Naive thymus-derived CD4-positive, alpha-beta T cell (primary cell): ENCODE results near the gene SPG7. TPM values are rescaled to one million over a fixed set of nuclear protein-coding genes. Genes with fewer than 3 reads are reported as not detected.

ENCODE experiments used
- ATAC-seq: fragments of 150-1000 bp; cut with Tn5 transposase; 2 replicates; pipeline ENCODE4 v1.10.0; 2021; ENCODE audit warnings: mild to moderate bottlenecking, moderate library complexity
- CTCF ChIA-PET: fragments of 350-600 bp; sonication (Branson Sonifier 250); formaldehyde crosslinking; loops from one replicate; lab custom pipeline; 2021; ENCODE audit warnings: antibody characterized with exemption; lab: Charles Lee
- POLR2A ChIA-PET: fragments of 350-600 bp; sonication (Branson Sonifier 250); formaldehyde crosslinking; loops from one replicate; lab custom pipeline; 2021; ENCODE audit warnings: antibody characterized with exemption, inconsistent platforms; lab: Charles Lee
- DNase-seq, 9 donors: peaks; one replicate each; pipeline versions ENCODE4 v3.0.0 to v3.0.0-alpha.2; 2020 to 2022; ENCODE audit warnings: mixed read lengths in 1 of 9
- H3K27ac ChIP-seq: one replicate; pipeline ENCODE4 v1.7.0; 2013; ENCODE audit warnings: mild to moderate bottlenecking, low read depth, low read length, moderate library complexity
- H3K27me3 ChIP-seq, 2 donors: one replicate each; pipeline ENCODE4 v1.7.0; 2013; ENCODE audit warnings: low read length in 2 of 2, mild to moderate bottlenecking in 2 of 2, moderate library complexity in 2 of 2; ENCODE audit not compliant: control insufficient read depth in 2 of 2, insufficient read depth in 2 of 2
- H3K36me3 ChIP-seq, 3 experiments: 1 replicate in 2 of 3; 2 replicates in 1 of 3; pipeline ENCODE4 v1.7.0; 2013; ENCODE audit warnings: low read length in 3 of 3, mild to moderate bottlenecking in 3 of 3, moderate library complexity in 1 of 3; ENCODE audit not compliant: insufficient read depth in 3 of 3, control insufficient read depth in 2 of 3
- H3K4me1 ChIP-seq, 2 donors: one replicate each; pipeline ENCODE4 v1.7.0; 2013; ENCODE audit warnings: low read length in 2 of 2, mild to moderate bottlenecking in 2 of 2, moderate library complexity in 1 of 2; ENCODE audit not compliant: control insufficient read depth in 2 of 2, insufficient read depth in 2 of 2
- H3K4me3 ChIP-seq: 2 replicates; pipeline ENCODE4 v1.7.0; 2013; ENCODE audit warnings: mild to moderate bottlenecking, low read length
- H3K9me3 ChIP-seq, 3 experiments: 1 replicate in 2 of 3; 2 replicates in 1 of 3; pipeline ENCODE4 v1.7.0; 2013; ENCODE audit warnings: low read length in 3 of 3; ENCODE audit not compliant: control insufficient read depth in 2 of 3
- H3K27ac Mint-ChIP-seq, 9 donors: one replicate each; pipeline ENCODE4 v1.8.0; 2020 to 2022; ENCODE audit warnings: mixed read lengths in 9 of 9, mild to moderate bottlenecking in 8 of 9, moderate library complexity in 5 of 9, inconsistent platforms in 2 of 9
- H3K27me3 Mint-ChIP-seq, 5 donors: one replicate each; pipeline ENCODE4 v1.8.0; 2021 to 2022; ENCODE audit warnings: mixed read lengths in 5 of 5, mild to moderate bottlenecking in 1 of 5
- H3K36me3 Mint-ChIP-seq, 5 donors: one replicate each; pipeline ENCODE4 v1.8.0; 2020 to 2022; ENCODE audit warnings: mixed read lengths in 5 of 5, mild to moderate bottlenecking in 3 of 5, inconsistent platforms in 1 of 5
- H3K4me1 Mint-ChIP-seq, 7 donors: one replicate each; pipeline ENCODE4 v1.8.0; 2020 to 2022; ENCODE audit warnings: mixed read lengths in 7 of 7, mild to moderate bottlenecking in 3 of 7, inconsistent platforms in 1 of 7
- H3K4me3 Mint-ChIP-seq, 10 donors: one replicate each; pipeline ENCODE4 v1.8.0; 2020 to 2022; ENCODE audit warnings: mild to moderate bottlenecking in 10 of 10, mixed read lengths in 10 of 10, moderate library complexity in 6 of 10, inconsistent platforms in 2 of 10
- H3K9me3 Mint-ChIP-seq, 11 donors: one replicate each; pipeline ENCODE4 v1.8.0; 2020 to 2022; ENCODE audit warnings: mixed read lengths in 11 of 11, mild to moderate bottlenecking in 4 of 11, inconsistent platforms in 1 of 11, moderate library complexity in 1 of 11
- intact Hi-C, 2 donors: fragments of 100-400 bp; cut with micrococcal nuclease; formaldehyde crosslinking; loops; one replicate each; pipeline ENCODE4 v1.15.1; 2023
- polyA plus RNA-seq, 2 donors: library from polyadenylated mRNA; unstranded; fragments of 300-500 nt; fragmentation: Illumina TruSeq; gene quantifications; one replicate each; pipeline ENCODE4 v1.2.3, GENCODE V29; 2021
- total RNA-seq, 6 experiments: library from RNA in 5 of 6; stranded (reverse) in 5 of 6; gene quantifications; 1 replicate in 5 of 6; 2 replicates in 1 of 6; pipeline ENCODE4 v1.2.3 and lab custom pipeline; 2021 to 2026

Gene SPG7
- total and polyA plus RNA-seq, 7 experiments from 2014 or later: 48.6 to 181 (median 151) TPM

DNA sequence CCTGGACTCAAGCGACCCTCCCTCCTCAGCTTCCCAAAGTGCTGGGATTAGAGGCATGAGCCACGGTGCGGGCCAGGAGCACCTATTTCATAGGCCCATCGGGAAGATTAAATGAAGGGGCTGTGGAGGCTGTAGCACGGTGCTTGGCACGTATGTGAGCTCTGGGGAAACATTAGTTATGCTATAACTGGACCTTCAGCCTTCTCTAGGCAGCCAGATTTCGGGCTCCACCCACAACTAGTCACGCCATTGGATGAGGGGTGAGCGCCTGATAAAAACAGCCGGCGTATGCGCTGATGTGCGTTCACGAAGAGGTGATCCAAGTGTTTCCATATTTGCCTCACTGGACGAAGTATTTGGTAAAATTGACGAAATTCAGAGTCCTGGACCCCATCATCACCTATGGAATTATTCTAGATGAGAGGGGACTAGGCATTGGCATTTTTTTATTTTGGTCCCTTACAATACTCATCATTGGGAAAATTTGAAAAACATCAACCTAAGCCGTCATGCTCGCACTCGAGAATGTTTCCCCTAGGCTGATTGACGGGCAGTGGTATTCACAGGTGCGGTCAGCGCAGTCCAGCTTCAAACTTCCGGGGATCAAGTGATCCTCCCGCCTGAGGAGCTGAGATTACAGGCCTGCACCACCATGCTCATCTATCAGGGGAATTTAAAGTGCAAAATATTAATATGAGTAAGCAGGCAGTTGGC, 16.1 kb upstream of the SPG7 start:
- Histone ChIP-seq H3K4me1 (peaks cover 29 to 34% of the 10 kb centered on the region in 2 donors), H3K36me3 (no peaks in the 10 kb centered on the region), H3K27ac (peak overlapping the region; percentile 90), H3K27me3 (no peaks in the 10 kb centered on the region), H3K4me3 (peak overlapping the region; percentile 92), H3K9me3 (no peaks in the 10 kb centered on the region)
- Mint-ChIP-seq H3K27ac (peak overlapping the region in 8 of 9 donors; percentile 86 to 96 (median 94)), H3K9me3 (peaks cover 0 to 5% (median 0%) of the 10 kb centered on the region in 11 donors), H3K36me3 (peaks cover 0 to 5% (median 3%) of the 10 kb centered on the region in 5 donors), H3K4me1 (peaks cover 35 to 58% (median 39%) of the 10 kb centered on the region in 7 donors), H3K4me3 (peak overlapping the region in 9 of 10 donors; percentile 35 to 91 (median 88)), H3K27me3 (peaks cover 0 to 2% (median 0%) of the 10 kb centered on the region in 5 donors)
- CTCF ChIA-PET: no interaction called here
- DNase-seq: no peak
- no peak for ATAC-seq
- POLR2A ChIA-PET: interaction anchor here (1.0 to 5.9 kb wide), 2 partner anchors 11 to 15 kb away, joined by 4 to 68 read pairs; partner anchors contain the start of gene SPG7
- intact Hi-C loops: loop anchor here (2.0 to 10.0 kb wide), 4 partner anchors 175 to 1037 kb away; partner anchors contain the start of genes SPATA2L (in 1 of the 2) and ZFPM1 (in 1 of the 2)

DNA sequence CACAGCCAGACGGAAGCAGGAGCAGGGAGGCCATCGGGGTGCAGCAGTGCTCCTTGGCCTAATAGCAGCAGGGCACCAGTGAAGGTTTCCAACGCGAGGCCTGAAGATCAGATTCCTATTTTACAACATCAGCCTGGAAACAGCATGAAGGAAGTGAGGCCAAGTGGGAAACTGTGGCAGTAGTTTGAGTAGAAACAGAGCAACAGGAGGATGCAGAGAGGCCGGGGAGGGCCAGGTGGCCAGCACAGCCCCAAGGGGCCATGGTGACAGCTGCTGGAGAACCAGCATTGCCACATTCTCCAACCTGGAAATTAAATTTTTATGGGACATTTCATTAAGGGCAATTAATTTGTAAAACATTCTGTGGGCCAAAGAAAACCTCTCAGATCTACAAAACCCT, 14.4 kb upstream of the SPG7 start:
- peaks cover 0 to 2% (median 0%) of the 10 kb centered on the region in 5 donors for H3K27me3 Mint-ChIP-seq
- DNase-seq (no peak), ATAC-seq (no peak)
- ChIA-PET POLR2A (interaction anchor here (0.9 to 1.8 kb wide), 3 partner anchors 14 to 252 kb away, joined by 3 to 11 read pairs (median 4); partner anchors contain the start of gene SPG7), CTCF (no interaction called here)
- peak overlapping the region in 4 of 10 donors; percentile 6 to 38 (median 8) for H3K4me3 Mint-ChIP-seq
- Histone ChIP-seq H3K9me3 (no peaks in the 10 kb centered on the region), H3K27ac (no peak overlapping the region), H3K27me3 (no peaks in the 10 kb centered on the region), H3K4me1 (peaks cover 13 to 19% of the 10 kb centered on the region in 2 donors), H3K36me3 (peaks cover 0 to 1% (median 0%) of the 10 kb centered on the region in 3 experiments), H3K4me3 (no peak overlapping the region)
- H3K27ac Mint-ChIP-seq: peak overlapping the region in 5 of 9 donors; percentile 20 to 82 (median 67)
- peaks cover 24 to 43% (median 29%) of the 10 kb centered on the region in 7 donors for H3K4me1 Mint-ChIP-seq
- peaks cover 0 to 5% (median 0%) of the 10 kb centered on the region in 11 donors for H3K9me3 Mint-ChIP-seq
- peaks cover 0 to 5% (median 3%) of the 10 kb centered on the region in 5 donors for H3K36me3 Mint-ChIP-seq
- intact Hi-C loops: loop anchor here (5.0 to 10.0 kb wide), 2 partner anchors 251 to 1039 kb away; partner anchors contain the start of gene ZFPM1 (in 1 of the 2)

GRCh38 chr16:89495121-89495520, 13.1 kb upstream of the SPG7 start:
- DNase-seq (no peak), ATAC-seq (no peak)
- intact Hi-C loops: loop anchor here in 1 of 2 donors (10.0 kb wide), 1 partner anchor 1040 kb away; the partner anchor contains the start of gene ZFPM1
- POLR2A ChIA-PET: interaction anchor here (0.6 to 1.8 kb wide), 3 partner anchors 8 to 86 kb away, joined by 3 to 11 read pairs (median 4); partner anchors contain the start of gene SPG7
- Histone ChIP-seq H3K4me1 (peaks cover 11 to 17% of the 10 kb centered on the region in 2 donors), H3K27ac (no peak overlapping the region), H3K9me3 (no peaks in the 10 kb centered on the region), H3K4me3 (no peak overlapping the region), H3K27me3 (no peaks in the 10 kb centered on the region), H3K36me3 (peaks cover 0 to 3% (median 0%) of the 10 kb centered on the region in 3 experiments)
- Mint-ChIP-seq H3K4me1 (peaks cover 20 to 38% (median 25%) of the 10 kb centered on the region in 7 donors), H3K27ac (peak overlapping the region in 2 of 9 donors; percentile 28 to 80), H3K9me3 (no peaks in the 10 kb centered on the region), H3K4me3 (no peak overlapping the region), H3K36me3 (peaks cover 0 to 5% (median 0%) of the 10 kb centered on the region in 5 donors), H3K27me3 (no peaks in the 10 kb centered on the region)
- CTCF ChIA-PET: interaction anchor here (1.1 kb wide), 1 partner anchor 9 kb away, joined by 3 read pairs; no protein-coding TSS in a partner anchor

DNA sequence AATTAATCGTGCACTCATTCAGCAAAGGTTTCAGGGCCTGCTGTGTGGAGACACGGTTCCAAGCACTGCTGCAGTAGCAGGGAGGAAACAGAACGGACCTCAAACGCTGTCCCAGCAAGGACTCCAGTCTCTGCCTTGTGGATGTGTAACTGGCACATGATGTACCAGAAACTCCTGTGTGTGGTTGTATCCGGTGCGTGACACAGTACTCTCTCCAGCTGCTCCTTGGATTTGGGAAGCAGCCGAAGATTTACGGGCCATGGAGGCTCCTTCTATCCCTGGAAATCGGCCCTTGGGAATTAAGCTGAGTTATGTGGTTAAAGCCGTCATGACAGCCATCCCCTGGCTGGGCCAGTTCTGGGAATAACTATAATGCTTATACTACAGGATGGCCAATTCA, 9.4 kb upstream of the SPG7 start:
- DNase-seq (no peak), ATAC-seq (no peak)
- H3K27me3 Mint-ChIP-seq: no peaks in the 10 kb centered on the region
- intact Hi-C loops: loop anchor here in 1 of 2 donors (10.0 kb wide), 1 partner anchor 1044 kb away; the partner anchor contains the start of gene ZFPM1
- Histone ChIP-seq H3K27me3 (no peaks in the 10 kb centered on the region), H3K4me3 (no peak overlapping the region), H3K4me1 (no peaks in the 10 kb centered on the region), H3K27ac (no peak overlapping the region), H3K36me3 (peaks cover 0 to 3% (median 0%) of the 10 kb centered on the region in 3 experiments), H3K9me3 (no peaks in the 10 kb centered on the region)
- H3K4me1 Mint-ChIP-seq: peaks cover under 1 to 10% (median 4%) of the 10 kb centered on the region in 7 donors
- no peaks in the 10 kb centered on the region for H3K9me3 Mint-ChIP-seq
- no peak overlapping the region for H3K4me3 Mint-ChIP-seq
- H3K27ac Mint-ChIP-seq: no peak overlapping the region
- ChIA-PET POLR2A (interaction anchor here (0.8 to 0.9 kb wide), 2 partner anchors 9 to 43 kb away, joined by 3 read pairs; no protein-coding TSS in a partner anchor), CTCF (no interaction called here)
- peaks cover 0 to 1% (median 0%) of the 10 kb centered on the region in 5 donors for H3K36me3 Mint-ChIP-seq

GRCh38 chr16:89499767-89500166, 8.4 kb upstream of the SPG7 start:
- intact Hi-C loops: loop anchor here in 1 of 2 donors (10.0 kb wide), 1 partner anchor 1045 kb away; the partner anchor contains the start of gene ZFPM1
- CTCF ChIA-PET: no interaction called here
- POLR2A ChIA-PET: interaction anchor here (0.6 to 0.9 kb wide), 3 partner anchors 14 to 161 kb away, joined by 3 to 6 read pairs (median 3); no protein-coding TSS in a partner anchor

More at GRCh38 chr16:89499767-89500166, 8.4 kb upstream of the SPG7 start:
- no peak overlapping the region for H3K4me3 Mint-ChIP-seq
- peaks cover 0 to 3% (median 0%) of the 10 kb centered on the region in 3 experiments for H3K36me3 ChIP-seq
- H3K9me3 ChIP-seq: no peaks in the 10 kb centered on the region
- H3K27me3 ChIP-seq: no peaks in the 10 kb centered on the region
- DNase-seq (no peak), ATAC-seq (no peak)
- H3K4me1 ChIP-seq: no peaks in the 10 kb centered on the region
- peaks cover 0 to 5% (median 2%) of the 10 kb centered on the region in 7 donors for H3K4me1 Mint-ChIP-seq
- H3K9me3 Mint-ChIP-seq: no peaks in the 10 kb centered on the region
- H3K27ac ChIP-seq: no peak overlapping the region
- no peaks in the 10 kb centered on the region for H3K27me3 Mint-ChIP-seq
- H3K4me3 ChIP-seq: no peak overlapping the region
- H3K27ac Mint-ChIP-seq: peak overlapping the region in 1 of 9 donors; percentile 37
- H3K36me3 Mint-ChIP-seq: peaks cover 0 to 1% (median 0%) of the 10 kb centered on the region in 5 donors
